Ishikawa (cell line): ENCODE measurements around the gene SAP30.

ENCODE experiments used
- CEBPB ChIP-seq: IDR thresholded peaks from 2 replicates; pipeline ENCODE4 v1.6.1; 2012
- CREB1 ChIP-seq: IDR thresholded peaks from 2 replicates; pipeline ENCODE4 v1.6.1; 2012; ENCODE audit warnings: low read depth
- EGR1 ChIP-seq: IDR thresholded peaks from 2 replicates; pipeline ENCODE4 v1.6.1; 2012
- EP300 ChIP-seq: IDR thresholded peaks from 2 replicates; pipeline ENCODE4 v1.6.1; 2012; ENCODE audit warnings: borderline replicate concordance
- FOXM1 ChIP-seq: IDR thresholded peaks from 2 replicates; pipeline ENCODE4 v1.6.1; 2012; ENCODE audit warnings: low read depth, borderline replicate concordance
- NFIC ChIP-seq: IDR thresholded peaks from 2 replicates; pipeline ENCODE4 v1.6.1; 2012
- RAD21 ChIP-seq: IDR thresholded peaks from 2 replicates; pipeline ENCODE4 v1.6.1; 2012; ENCODE audit warnings: low read depth
- TAF1 ChIP-seq: IDR thresholded peaks from 2 replicates; pipeline ENCODE4 v1.6.1; 2012; ENCODE audit warnings: low read depth, mild to moderate bottlenecking
- TCF12 ChIP-seq: IDR thresholded peaks from 2 replicates; pipeline ENCODE4 v1.6.1; 2012; ENCODE audit warnings: low read depth
- TEAD4 ChIP-seq: IDR thresholded peaks from 2 replicates; pipeline ENCODE4 v1.6.1; 2012
- YY1 ChIP-seq: IDR thresholded peaks from 2 replicates; pipeline ENCODE4 v1.6.1; 2012; ENCODE audit warnings: low read depth
- ZBTB7A ChIP-seq: IDR thresholded peaks from 2 replicates; pipeline ENCODE4 v1.6.1; 2012; ENCODE audit warnings: low read depth
- TF ChIP-seq, protein P1 (sequence below): IDR thresholded peaks from 2 replicates; pipeline ENCODE4 v1.6.1; 2012
- TF ChIP-seq, protein P2 (sequence below): IDR thresholded peaks from 2 replicates; pipeline ENCODE4 v1.6.1; 2012; ENCODE audit warnings: low read depth, mild to moderate bottlenecking
- TF ChIP-seq, protein P3 (sequence below): IDR thresholded peaks from 2 replicates; pipeline ENCODE4 v1.6.1; 2012

The SAP30 gene

DNA sequence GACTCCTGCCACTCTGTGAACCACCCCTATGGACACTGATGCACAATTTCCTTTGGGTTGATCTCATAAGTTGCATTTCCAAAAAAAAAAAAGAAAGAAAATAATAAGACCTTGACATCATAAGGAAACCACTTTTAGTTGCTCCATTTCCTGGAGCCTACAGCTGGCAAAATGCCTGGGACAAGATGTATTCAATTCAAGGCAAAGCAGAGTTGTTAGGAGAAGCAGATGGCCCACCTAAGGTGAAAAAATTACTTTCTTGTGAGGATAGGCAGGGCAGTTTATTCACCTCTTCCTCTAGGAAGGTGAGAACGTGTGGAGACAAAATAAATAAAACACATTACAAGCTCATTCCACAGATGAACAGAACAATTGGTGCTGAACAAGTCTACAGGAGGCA, 42.3 kb downstream of the SAP30 start:
- TF ChIP-seq YY1, result no peak

DNA sequence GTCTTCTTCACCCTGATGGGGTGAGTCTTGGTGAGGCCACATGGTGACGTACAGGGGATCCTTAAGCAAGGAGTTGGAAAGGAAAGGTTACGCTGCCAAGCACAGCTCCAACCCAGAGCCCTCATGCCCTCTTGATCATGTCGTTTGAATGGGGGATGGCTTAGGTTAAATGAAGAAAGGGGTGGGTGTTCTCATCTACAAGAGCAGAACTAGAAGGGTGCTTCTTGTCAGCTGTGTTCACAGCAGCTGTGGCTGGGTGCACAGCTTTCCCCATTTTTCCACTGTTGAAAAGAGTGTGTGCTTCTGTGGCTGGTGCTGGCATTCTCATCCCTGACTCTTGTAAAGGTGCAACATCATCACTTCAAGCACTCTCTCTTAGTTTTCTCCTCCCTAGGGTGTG, 43.7 kb downstream of the SAP30 start:
- TF ChIP-seq NFIC (no peak), RAD21 (no peak), TAF1 (no peak), CEBPB (no peak), EP300 (no peak), TCF12 (no peak), EGR1 (no peak), TEAD4 (no peak), YY1 (no peak), ZBTB7A (no peak), FOXM1 (no peak), CREB1 (no peak)
- TF ChIP-seq, protein P1, sequence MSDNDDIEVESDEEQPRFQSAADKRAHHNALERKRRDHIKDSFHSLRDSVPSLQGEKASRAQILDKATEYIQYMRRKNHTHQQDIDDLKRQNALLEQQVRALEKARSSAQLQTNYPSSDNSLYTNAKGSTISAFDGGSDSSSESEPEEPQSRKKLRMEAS, result no peak
- TF ChIP-seq, protein P2, sequence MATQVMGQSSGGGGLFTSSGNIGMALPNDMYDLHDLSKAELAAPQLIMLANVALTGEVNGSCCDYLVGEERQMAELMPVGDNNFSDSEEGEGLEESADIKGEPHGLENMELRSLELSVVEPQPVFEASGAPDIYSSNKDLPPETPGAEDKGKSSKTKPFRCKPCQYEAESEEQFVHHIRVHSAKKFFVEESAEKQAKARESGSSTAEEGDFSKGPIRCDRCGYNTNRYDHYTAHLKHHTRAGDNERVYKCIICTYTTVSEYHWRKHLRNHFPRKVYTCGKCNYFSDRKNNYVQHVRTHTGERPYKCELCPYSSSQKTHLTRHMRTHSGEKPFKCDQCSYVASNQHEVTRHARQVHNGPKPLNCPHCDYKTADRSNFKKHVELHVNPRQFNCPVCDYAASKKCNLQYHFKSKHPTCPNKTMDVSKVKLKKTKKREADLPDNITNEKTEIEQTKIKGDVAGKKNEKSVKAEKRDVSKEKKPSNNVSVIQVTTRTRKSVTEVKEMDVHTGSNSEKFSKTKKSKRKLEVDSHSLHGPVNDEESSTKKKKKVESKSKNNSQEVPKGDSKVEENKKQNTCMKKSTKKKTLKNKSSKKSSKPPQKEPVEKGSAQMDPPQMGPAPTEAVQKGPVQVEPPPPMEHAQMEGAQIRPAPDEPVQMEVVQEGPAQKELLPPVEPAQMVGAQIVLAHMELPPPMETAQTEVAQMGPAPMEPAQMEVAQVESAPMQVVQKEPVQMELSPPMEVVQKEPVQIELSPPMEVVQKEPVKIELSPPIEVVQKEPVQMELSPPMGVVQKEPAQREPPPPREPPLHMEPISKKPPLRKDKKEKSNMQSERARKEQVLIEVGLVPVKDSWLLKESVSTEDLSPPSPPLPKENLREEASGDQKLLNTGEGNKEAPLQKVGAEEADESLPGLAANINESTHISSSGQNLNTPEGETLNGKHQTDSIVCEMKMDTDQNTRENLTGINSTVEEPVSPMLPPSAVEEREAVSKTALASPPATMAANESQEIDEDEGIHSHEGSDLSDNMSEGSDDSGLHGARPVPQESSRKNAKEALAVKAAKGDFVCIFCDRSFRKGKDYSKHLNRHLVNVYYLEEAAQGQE, result no peak
- TF ChIP-seq, protein P3, sequence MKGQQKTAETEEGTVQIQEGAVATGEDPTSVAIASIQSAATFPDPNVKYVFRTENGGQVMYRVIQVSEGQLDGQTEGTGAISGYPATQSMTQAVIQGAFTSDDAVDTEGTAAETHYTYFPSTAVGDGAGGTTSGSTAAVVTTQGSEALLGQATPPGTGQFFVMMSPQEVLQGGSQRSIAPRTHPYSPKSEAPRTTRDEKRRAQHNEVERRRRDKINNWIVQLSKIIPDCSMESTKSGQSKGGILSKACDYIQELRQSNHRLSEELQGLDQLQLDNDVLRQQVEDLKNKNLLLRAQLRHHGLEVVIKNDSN, result no peak

DNA sequence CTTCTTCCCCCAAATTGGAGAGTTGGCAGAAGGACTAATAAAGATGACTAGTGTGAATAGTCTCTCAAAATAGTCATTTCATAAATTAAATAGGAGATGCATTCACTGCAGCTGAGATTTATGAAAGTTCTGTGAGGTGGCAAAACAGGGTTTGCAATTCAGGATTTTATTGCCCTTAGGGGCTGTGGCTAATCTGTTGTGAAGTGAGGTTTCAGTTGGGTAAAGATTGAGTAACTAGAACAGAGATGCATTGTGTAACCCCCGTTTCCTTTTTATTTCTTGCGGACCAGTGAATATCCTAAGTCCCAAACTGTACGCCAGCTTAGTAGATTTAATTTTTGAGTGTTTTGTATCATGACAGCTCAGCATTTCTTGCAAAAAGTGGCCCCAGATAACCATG, 44.3 kb downstream of the SAP30 start:
- no peak for TF ChIP-seq CREB1
- no peak for TF ChIP-seq TEAD4
- no peak for TF ChIP-seq EGR1
- no peak for TF ChIP-seq TAF1

DNA sequence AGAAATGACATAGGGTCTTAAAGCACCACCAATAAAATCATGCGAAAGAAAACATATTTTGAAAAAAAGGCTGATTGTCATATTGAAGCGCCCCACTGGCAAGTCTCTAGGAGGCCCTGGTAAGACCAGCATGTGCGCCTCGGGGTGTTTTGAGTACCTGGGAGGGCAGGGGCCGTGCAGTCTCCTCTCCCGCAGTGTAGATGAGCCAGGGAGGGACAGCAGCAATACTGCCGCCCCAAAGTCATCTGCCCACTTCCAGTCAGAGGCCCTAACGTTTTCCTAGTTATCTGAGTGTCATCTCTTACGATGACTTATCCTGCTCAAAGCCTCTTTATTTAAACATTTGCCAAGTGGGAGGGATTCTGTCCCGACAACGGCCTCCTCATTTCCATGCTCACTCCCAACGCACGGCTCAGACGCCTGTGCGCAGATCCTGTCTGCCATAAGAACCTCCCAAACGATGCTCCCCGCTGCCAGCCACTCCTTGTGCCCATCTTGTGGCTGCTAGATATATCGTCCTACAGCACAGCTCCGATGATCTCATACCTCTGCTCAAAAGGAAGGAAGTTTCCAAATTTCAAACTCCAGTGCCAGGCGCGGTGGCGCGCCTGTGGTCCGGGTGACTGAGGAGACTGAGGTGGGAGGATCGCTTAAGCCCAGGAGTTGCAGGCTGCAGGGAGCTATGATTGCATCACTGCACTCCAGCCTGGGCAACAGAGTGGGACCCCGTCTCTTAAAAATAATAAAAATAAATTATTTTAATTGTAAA, 45.3 kb downstream of the SAP30 start:
- no peak for TF ChIP-seq EGR1
- TF ChIP-seq, protein P2, result no peak

DNA sequence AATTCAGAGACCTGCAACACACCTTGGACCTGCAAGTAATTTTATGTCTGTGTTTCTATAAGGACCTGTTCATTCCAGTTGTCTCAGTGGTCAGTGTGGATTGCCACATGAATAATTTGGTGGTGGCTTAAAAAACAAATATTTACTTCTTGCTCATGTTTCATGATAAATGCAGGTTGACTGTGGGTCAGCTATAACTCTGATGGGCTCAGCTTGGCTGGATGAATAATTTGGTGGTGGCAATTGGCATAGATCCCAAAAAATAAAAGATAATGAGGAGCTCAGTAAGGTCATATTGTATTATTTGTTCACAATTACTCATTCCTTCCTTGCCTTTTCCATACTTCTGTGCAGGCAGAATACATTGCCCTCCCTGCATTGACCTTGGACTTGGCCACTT, 47.1 kb downstream of the SAP30 start:
- TF ChIP-seq CREB1, result no peak
- TF ChIP-seq RAD21, result no peak
- TF ChIP-seq, protein P2, result no peak
- no peak for TF ChIP-seq CEBPB
- no peak for TF ChIP-seq ZBTB7A
- no peak for TF ChIP-seq FOXM1
- no peak for TF ChIP-seq TAF1
- TF ChIP-seq, protein P1, result no peak
- no peak for TF ChIP-seq EGR1
- TF ChIP-seq EP300, result no peak
- TF ChIP-seq, protein P3, result no peak
- no peak for TF ChIP-seq NFIC
- no peak for TF ChIP-seq YY1
- TF ChIP-seq TCF12, result no peak
- no peak for TF ChIP-seq TEAD4
